NCI-H748 treated with DMSO at 0.1 percent for 48 hours (cell line): Measurements from ENCODE around the gene KIF26B.
"Not testable (repeated sequence)": the region's sequence is repeated elsewhere in the genome, so short reads cannot be mapped to it uniquely, and the experiment has no call there.

Experiments used
- DNase-seq: peaks from one replicate; lab custom pipeline; 2025; lab: John Stamatoyannopoulos, UW

The KIF26B gene

DNA sequence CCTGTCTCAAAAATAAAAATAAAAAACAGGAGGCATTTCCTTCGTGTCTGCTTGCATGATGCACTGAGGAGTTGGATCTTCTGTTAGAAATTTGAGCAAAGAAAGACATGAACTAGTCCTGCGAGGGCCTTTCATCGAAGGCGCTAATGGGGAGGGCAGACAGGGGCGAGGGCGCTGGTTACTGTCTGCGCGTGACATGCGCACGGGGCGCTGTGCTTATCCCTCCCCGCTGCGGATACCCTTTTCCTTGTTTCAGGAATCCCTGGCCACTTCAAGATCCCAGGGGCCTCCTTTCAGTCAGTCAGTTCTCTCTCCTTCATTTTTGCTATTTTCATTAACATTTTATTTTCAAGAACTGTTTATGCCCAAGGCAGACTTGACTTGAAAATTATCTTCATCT lies 545.8 kb downstream of the KIF26B start:
- DNase-seq: no peak

DNA sequence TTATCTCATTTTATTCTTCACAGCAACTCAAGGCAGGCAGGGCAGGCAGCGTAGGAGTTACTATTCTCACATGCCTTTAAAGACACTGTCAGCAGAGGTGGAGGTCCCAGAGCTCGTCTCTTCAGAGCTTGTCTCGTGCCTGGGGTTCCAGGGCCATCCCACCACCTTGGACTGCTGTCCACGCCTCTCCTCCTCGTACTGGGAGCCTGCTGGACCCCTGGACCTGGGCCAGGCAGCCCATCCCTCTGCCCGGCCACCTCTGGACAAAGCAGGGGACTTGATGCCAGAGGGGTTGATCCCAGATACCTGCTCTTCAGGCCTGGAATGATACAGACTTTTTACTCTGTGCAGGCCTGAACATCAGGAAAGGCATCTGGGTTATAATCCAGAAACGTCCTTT lies 546.8 kb downstream of the KIF26B start:
- DNase-seq: no peak

GRCh38 chr1:245702346-245702745 lies 547.6 kb downstream of the KIF26B start:
- DNase-seq: no peak

DNA sequence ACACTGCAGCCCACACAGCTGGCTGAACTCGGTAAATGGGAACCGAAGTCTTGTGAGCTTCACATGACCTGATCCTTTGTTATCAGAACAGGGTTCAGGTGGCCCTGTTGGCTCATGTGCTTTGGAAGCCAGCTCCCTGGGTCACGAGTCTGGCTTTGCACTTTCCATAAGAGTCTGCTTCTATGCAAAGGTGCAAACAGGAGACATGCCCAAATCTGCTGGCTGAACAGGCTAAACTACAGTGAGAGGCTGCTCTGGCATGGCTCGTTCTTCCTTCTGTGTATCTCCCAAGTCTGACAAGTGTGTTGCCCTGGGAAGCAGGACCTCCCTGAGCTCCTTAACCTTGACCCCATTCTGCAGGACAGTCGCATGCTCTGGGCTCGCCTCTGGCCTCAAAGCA lies 549.6 kb downstream of the KIF26B start:
- DNase-seq: no peak

- DNase-seq: no peak
These were observed 550.0 kb downstream of the KIF26B start for GRCh38 chr1:245704765-245705164.

DNA sequence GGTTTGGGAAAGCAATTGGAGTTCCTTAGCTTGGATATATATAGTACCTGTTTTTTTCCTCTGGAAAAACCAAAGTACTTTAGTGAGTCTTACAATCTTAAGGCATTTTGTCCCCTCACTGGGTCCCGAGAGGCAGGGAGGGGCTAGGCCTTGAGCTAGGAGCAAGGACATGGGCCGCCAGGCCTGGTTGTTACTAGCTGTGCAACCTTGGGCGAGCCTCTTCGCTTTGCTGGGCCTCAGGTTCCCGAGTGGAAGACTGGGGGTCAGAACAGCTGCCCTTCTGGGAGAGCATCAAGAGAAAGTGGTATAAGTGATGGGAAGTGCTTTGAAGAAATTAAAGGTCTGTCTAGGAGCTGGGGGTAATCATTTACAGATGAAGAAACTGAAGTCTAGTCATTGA lies 553.2 kb downstream of the KIF26B start:
- DNase-seq: no peak

GRCh38 chr1:245710961-245711903 lies 556.4 kb downstream of the KIF26B start:
- no peak for DNase-seq

GRCh38 chr1:245714027-245714426 lies 559.2 kb downstream of the KIF26B start:
- not testable (repeated sequence) for DNase-seq

DNA sequence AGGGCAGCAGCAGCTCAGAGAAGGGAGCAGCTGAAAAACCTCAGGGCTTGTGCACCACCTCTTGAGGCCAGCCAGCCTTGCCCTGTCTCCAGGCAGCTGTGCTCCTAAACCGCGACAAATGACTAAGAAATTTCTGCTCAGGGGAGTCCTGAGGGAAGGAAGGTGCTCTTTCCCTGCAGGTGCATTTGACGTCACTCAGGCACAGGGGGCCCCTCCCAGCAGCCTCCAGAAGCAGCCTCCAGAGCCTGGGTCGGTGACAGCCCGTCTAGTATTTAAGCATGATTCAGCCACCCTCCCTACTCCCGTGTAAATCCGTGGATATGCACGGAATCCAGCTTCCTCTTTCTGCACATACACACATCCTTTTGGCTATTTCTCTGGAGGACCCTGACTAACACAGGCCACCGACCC lies 560.5 kb downstream of the KIF26B start:
- no peak for DNase-seq

DNA sequence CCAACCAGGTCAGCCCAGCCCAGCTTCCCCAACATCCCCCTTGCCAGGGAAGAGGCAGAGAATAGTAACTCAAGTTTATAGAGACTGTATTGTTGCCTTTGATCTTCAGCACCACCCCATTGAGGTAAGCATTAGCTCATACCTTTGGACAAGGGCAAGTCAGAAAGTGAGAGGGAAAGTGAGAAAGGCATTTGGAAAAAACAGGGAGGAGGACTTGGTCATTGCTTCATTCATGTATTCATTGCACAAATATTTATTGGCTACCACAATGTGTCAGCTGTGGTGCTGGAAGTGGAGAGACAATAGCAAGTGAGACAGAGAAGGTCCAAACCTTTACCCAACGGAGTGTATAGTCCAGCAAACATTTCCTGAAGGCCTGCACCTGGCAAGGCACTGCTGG lies 561.2 kb downstream of the KIF26B start:
- no peak for DNase-seq

DNA sequence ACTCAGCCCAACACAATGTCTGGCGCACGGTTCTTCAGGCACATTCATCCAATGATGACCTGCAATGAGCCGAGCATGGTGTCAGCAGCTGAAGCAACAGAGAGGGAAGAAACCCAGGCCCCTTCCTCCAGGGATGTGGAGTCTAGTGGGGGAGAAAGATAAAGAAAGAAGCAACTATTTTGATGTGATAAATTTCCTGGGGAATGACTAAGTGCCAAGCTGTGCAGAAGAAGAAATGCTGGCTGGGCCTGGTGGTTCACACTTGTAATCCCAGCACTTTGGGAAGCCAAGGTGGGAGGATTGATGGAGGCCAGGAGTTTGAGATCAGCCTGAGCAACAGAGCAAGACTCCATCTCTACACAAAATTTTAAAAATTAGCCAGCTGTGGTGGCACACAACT lies 561.8 kb downstream of the KIF26B start:
- DNase-seq: no peak

- DNase-seq: no peak
These were observed 562.8 kb downstream of the KIF26B start for GRCh38 chr1:245717611-245718010.

- no peak for DNase-seq
These were observed 563.3 kb downstream of the KIF26B start for GRCh38 chr1:245718123-245718522.

GRCh38 chr1:245718951-245719350 lies 564.2 kb downstream of the KIF26B start:
- DNase-seq: no peak

- no peak for DNase-seq
These were observed 566.7 kb downstream of the KIF26B start for GRCh38 chr1:245721488-245721887.

- not testable (repeated sequence) for DNase-seq
These were observed 573.2 kb downstream of the KIF26B start for GRCh38 chr1:245728035-245728434.

DNA sequence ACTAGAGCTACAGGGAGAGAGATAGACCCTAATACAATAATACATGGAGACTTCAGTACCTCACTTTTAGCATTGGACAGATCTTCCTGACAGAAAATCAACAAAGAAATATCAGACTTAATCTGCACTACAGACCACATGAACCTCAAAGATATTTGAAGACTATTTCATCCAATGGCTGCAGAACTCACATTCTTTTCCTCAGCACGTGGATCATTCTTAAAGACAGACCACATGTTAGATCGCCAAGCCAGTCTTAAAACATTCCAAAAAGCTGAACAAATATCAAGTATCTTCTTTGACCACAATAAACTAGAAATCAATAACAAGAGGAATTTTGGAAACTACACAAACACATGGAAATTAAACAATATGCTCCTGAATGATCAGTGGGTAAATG lies 576.0 kb downstream of the KIF26B start:
- no peak for DNase-seq

GRCh38 chr1:245740336-245740735 lies 585.6 kb downstream of the KIF26B start:
- not testable (repeated sequence) for DNase-seq

GRCh38 chr1:245742896-245743295 lies 588.1 kb downstream of the KIF26B start:
- DNase-seq: no peak

DNA sequence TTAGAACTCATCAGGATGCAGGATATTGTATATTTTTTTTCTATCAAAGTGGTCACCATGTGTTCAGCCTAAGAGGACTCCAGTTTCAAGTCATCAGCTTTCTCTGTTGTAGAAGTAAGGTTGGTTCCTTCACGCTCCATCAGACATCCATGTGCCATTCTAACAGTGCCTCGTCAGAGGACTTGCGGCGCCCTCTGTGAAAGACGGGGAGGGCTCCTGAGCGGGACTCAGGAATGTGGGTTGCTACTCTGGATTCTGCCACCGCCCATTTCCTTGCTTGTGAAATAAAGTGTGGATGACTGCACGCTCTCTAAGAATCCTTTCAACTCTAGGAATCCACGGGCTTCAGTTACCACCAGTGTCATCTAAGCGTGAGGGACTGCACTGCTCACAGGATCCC lies 593.5 kb downstream of the KIF26B start:
- no peak for DNase-seq

DNA sequence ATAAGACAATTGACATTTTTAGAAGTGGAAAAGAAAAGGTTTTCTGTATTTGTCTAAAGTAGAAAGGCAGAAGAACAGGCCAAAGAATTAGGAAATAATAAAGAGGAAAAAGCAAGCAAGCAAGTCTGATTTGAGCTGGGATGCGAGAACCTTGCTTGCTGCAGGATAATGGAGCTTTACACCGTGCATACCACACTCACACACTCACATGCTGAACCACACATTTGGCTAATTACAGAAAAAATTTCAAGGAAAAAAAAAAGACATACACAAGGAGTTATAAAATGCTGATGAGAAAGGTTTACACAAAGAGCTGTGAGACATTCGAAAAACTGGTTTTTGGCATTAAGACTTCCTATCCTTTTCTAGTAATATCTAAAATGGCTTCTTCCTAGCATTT lies 593.9 kb downstream of the KIF26B start:
- DNase-seq: no peak

DNA sequence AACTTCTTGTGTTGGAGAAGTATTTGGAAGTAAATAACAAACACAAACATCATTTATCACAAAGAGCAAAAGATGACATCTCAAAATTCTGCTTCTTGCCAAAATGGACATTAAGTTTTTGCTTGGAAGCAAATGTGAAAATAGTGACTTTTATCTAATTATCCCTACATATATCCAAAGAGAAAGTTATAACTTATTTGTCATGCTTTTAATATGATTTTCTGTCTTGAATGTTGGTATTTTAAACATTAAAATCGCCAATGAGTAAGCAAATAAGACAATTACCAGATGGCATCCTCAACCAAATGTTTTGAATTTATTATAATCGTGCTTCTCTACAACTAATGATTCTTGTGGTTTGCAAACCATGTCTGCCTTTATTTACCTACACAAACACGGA lies 594.3 kb downstream of the KIF26B start:
- no peak for DNase-seq

GRCh38 chr1:245750261-245750660 lies 595.5 kb downstream of the KIF26B start:
- DNase-seq: no peak

DNA sequence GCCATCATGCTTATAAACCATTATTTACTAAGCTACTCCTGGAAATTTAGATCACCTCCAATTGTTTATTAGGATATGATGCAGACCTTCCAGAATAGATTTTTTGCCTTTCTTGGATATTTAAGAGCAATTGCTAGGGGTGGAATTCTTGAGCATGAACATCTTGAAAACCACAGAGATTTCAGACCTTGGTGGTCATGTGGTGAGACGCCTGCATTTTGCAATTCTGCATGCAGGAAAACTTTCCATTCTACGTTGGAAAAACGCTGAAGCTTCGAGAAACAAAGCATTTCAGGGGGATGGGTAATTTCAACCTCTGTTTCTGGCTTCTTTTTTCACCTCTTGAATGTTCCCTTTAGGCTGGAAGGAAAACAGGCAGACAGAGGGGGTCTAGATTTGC lies 596.3 kb downstream of the KIF26B start:
- DNase-seq: no peak
